HUES6 (cell line): ENCODE data around the gene PWWP3B.
"Not testable (repeated sequence)": the region's sequence is repeated elsewhere in the genome, so short reads cannot be mapped to it uniquely, and the experiment has no call there.

ENCODE experiments used
- H3K27ac ChIP-seq: 2 replicates; pipeline ENCODE4 v1.7.0; 2013; ENCODE audit warnings: low read depth, mild to moderate bottlenecking, low read length, inconsistent platforms
- H3K27me3 ChIP-seq: 2 replicates; pipeline ENCODE4 v1.6.1; 2013; ENCODE audit warnings: low read length; ENCODE audit not compliant: control insufficient read depth, insufficient read depth
- H3K36me3 ChIP-seq: 2 replicates; pipeline ENCODE4 v1.6.1; 2013; ENCODE audit warnings: low read length; ENCODE audit not compliant: control insufficient read depth, insufficient read depth
- H3K4me1 ChIP-seq: 2 replicates; pipeline ENCODE4 v1.6.1; 2013; ENCODE audit warnings: low read length; ENCODE audit not compliant: control insufficient read depth, insufficient read depth
- H3K4me3 ChIP-seq: 2 replicates; pipeline ENCODE4 v1.5.1; 2013; ENCODE audit warnings: low read depth, low read length
- H3K9ac ChIP-seq: one replicate; pipeline ENCODE4 v1.6.1; 2013; ENCODE audit warnings: mild to moderate bottlenecking, low read length
- H3K9me3 ChIP-seq: 2 replicates; pipeline ENCODE4 v1.6.1; 2013; ENCODE audit warnings: low read depth, low read length; ENCODE audit not compliant: control insufficient read depth, insufficient read depth

The PWWP3B gene

DNA sequence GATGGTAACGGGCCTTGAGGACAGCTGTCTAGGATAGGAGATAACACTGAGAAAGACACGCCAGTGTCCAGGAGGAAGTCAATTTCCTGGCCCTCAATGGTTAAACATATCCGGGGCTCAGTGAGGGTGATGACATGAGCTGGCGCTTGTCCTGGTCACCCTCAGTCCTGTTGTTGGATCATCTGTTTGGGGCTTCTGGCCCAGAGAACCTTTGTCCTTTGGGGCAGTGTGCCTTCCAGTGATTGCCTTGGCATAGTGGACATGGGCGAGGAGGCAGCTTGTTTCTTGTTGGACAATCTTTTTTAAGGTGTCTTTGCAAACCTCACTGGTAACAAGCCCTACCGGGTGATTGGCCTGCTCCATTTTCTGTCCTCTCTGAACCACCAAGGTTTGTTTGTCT lies 15.6 kb downstream of the PWWP3B start:
- not testable (repeated sequence) for H3K36me3 ChIP-seq, H3K27ac ChIP-seq, H3K9me3 ChIP-seq, H3K4me1 ChIP-seq, H3K9ac ChIP-seq, H3K4me3 ChIP-seq, H3K27me3 ChIP-seq

DNA sequence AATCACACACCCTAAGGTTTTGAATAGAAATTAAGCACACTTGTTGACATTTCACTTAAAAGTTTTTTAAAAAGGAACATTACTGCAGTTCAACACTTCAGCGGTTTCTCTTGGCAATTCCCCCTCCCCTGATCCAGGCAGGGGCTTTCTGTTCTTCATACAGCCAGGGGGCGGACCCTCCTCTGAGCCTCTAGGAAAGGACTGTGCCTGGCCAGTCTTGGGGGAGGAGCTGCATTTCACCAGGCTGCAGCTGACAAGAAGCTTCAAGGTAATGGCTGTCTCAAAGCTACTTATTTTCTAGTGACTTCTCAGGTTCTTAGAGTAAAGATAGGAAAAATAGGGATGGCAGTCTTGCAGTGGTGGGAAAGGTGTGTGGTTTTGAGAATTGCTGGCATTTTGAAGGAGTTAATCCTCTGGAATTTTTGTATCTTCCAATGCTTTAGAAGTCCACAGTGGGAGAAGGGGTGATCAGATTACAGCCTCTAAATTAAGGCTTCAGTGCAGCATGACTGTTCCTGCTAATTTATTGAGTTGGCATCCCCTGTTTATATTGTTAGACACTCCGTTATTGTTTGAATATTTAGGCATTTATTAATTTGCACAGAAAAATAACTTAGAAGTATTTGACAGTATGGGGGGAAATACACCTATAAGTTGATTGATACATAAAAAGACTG lies 33.5 kb downstream of the PWWP3B start:
- no peak overlapping the region for H3K9ac ChIP-seq
- no peaks in the 10 kb centered on the region; the same call in 1 of the 2 replicates for H3K27me3 ChIP-seq
- peak overlapping the region; percentile 32 for H3K4me3 ChIP-seq
- H3K27ac ChIP-seq = no peak overlapping the region
- peaks cover 19% of the 10 kb centered on the region for H3K4me1 ChIP-seq
- no peaks in the 10 kb centered on the region for H3K9me3 ChIP-seq
- no peaks in the 10 kb centered on the region for H3K36me3 ChIP-seq

DNA sequence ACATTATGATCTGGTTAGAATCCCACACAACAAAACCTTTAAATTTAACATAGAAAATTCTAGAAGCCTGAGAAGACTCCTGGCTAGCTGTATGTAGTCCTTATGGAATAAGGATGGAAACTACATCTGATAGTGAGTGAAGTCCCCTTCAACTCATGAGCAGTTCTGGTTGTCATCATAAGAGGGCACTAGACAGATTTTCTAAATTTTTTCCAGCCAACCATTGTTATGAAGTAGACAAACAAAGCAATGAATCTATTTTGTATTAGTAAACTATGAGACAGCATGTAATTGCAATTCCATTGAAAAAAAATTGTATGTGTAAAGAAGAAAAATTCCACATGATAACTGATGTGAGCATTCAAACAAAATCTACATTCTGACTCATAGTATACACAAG lies 35.2 kb downstream of the PWWP3B start:
- H3K9ac ChIP-seq = no peak overlapping the region
- no peaks in the 10 kb centered on the region; the same call in 1 of the 2 replicates for H3K27me3 ChIP-seq
- H3K4me1 ChIP-seq = peaks cover 11% of the 10 kb centered on the region
- H3K9me3 ChIP-seq = no peaks in the 10 kb centered on the region
- H3K36me3 ChIP-seq = no peaks in the 10 kb centered on the region
- no peak overlapping the region for H3K27ac ChIP-seq
- H3K4me3 ChIP-seq = no peak overlapping the region

DNA sequence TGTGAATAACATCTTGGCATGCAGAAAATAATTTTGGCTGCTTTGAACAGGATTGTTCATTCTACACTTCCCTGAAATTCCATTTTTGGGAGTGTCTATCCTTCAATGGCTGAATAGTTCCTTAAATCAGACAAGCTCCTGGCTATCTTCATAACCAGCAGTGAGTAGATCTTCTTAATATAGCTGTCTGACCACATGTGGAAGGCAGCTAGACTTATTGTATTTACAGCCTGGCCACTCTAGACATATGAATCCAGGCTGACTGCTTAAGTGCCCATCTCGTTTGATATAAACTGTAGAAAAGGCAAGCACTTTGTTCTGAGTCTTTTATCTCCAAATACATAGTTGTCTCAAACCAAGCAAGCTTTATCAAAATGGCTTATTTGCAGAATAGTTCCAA lies 40.0 kb downstream of the PWWP3B start:
- no peak overlapping the region for H3K4me3 ChIP-seq
- H3K9me3 ChIP-seq = peaks cover 13% of the 10 kb centered on the region
- H3K27ac ChIP-seq = no peak overlapping the region
- H3K4me1 ChIP-seq = no peaks in the 10 kb centered on the region
- no peak overlapping the region for H3K9ac ChIP-seq
- H3K27me3 ChIP-seq = no peaks in the 10 kb centered on the region; the same call in 1 of the 2 replicates
- H3K36me3 ChIP-seq = no peaks in the 10 kb centered on the region
